ENCODE data around the gene STK40. TPM values are rescaled to one million over a fixed set of nuclear protein-coding genes. Genes with fewer than 3 reads are reported as not detected.

The STK40 gene
- total and polyA plus RNA-seq, 9 of the 15 experiments (the other 6 are each of a cell fraction or from before 2014, with no cell fraction given): 0.69 to 94.3 (median 39.1) TPM

DNA sequence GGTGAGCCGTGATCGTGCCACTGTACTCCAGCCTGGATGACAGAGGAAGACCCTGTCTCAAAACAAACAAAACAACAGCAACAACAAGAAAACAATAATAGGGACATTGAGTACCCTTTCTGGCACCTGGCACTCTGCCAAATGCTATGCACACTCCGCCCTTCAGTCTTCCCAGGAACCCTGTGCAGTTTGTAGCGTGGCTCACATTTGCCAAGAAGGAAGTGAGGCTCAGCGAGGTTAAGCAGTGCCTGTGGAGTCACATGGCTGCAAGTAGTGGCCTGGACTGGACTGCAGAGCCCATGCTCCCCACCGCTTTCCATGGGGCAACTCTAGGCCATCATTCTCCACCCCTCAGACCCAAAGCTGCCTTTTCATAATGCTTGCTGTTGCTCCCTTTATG lies 57.0 kb downstream of the STK40 start (continued):
- TF ChIP-seq, protein P1, sequence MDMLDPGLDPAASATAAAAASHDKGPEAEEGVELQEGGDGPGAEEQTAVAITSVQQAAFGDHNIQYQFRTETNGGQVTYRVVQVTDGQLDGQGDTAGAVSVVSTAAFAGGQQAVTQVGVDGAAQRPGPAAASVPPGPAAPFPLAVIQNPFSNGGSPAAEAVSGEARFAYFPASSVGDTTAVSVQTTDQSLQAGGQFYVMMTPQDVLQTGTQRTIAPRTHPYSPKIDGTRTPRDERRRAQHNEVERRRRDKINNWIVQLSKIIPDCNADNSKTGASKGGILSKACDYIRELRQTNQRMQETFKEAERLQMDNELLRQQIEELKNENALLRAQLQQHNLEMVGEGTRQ (CRISPR knock-in tag; IDR thresholded peaks at IDR 0.05): peak; percentile 26; the same call in 1 of the 2 replicates
- TF ChIP-seq, protein P2, sequence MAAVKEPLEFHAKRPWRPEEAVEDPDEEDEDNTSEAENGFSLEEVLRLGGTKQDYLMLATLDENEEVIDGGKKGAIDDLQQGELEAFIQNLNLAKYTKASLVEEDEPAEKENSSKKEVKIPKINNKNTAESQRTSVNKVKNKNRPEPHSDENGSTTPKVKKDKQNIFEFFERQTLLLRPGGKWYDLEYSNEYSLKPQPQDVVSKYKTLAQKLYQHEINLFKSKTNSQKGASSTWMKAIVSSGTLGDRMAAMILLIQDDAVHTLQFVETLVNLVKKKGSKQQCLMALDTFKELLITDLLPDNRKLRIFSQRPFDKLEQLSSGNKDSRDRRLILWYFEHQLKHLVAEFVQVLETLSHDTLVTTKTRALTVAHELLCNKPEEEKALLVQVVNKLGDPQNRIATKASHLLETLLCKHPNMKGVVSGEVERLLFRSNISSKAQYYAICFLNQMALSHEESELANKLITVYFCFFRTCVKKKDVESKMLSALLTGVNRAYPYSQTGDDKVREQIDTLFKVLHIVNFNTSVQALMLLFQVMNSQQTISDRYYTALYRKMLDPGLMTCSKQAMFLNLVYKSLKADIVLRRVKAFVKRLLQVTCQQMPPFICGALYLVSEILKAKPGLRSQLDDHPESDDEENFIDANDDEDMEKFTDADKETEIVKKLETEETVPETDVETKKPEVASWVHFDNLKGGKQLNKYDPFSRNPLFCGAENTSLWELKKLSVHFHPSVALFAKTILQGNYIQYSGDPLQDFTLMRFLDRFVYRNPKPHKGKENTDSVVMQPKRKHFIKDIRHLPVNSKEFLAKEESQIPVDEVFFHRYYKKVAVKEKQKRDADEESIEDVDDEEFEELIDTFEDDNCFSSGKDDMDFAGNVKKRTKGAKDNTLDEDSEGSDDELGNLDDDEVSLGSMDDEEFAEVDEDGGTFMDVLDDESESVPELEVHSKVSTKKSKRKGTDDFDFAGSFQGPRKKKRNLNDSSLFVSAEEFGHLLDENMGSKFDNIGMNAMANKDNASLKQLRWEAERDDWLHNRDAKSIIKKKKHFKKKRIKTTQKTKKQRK (IDR thresholded peaks at IDR 0.05; ENCODE audit: borderline replicate concordance, low read depth, low read length): no peak
- TF ChIP-seq ZNF311 (CRISPR knock-in tag; IDR thresholded peaks at IDR 0.05) (no peak), KAT7 (CRISPR knock-in tag; IDR thresholded peaks at IDR 0.05; ENCODE audit: borderline replicate concordance) (no peak), ZFP36 (IDR thresholded peaks at IDR 0.05; ENCODE audit: low read depth, low read length, partially characterized antibody) (peak; percentile 11), CBFA2T3 (IDR thresholded peaks at IDR 0.05) (0 out of 2 replicates have a peak, but pooled peaks have one; percentile 12), HDAC1 (IDR thresholded peaks at IDR 0.05) (0 out of 4 replicates have a peak, but pooled peaks of 1 of the 2 experiments have one; percentile 22)
- TF ChIP-seq, protein P3, sequence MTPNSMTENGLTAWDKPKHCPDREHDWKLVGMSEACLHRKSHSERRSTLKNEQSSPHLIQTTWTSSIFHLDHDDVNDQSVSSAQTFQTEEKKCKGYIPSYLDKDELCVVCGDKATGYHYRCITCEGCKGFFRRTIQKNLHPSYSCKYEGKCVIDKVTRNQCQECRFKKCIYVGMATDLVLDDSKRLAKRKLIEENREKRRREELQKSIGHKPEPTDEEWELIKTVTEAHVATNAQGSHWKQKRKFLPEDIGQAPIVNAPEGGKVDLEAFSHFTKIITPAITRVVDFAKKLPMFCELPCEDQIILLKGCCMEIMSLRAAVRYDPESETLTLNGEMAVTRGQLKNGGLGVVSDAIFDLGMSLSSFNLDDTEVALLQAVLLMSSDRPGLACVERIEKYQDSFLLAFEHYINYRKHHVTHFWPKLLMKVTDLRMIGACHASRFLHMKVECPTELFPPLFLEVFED (CRISPR knock-in tag; conservative IDR thresholded peaks at IDR 0.05): no peak
- TF ChIP-seq, protein P4, sequence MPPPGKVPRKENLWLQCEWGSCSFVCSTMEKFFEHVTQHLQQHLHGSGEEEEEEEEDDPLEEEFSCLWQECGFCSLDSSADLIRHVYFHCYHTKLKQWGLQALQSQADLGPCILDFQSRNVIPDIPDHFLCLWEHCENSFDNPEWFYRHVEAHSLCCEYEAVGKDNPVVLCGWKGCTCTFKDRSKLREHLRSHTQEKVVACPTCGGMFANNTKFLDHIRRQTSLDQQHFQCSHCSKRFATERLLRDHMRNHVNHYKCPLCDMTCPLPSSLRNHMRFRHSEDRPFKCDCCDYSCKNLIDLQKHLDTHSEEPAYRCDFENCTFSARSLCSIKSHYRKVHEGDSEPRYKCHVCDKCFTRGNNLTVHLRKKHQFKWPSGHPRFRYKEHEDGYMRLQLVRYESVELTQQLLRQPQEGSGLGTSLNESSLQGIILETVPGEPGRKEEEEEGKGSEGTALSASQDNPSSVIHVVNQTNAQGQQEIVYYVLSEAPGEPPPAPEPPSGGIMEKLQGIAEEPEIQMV (tag; conservative IDR thresholded peaks at IDR 0.05; ENCODE audit: low read depth): no peak
- TF ChIP-seq, protein P5, sequence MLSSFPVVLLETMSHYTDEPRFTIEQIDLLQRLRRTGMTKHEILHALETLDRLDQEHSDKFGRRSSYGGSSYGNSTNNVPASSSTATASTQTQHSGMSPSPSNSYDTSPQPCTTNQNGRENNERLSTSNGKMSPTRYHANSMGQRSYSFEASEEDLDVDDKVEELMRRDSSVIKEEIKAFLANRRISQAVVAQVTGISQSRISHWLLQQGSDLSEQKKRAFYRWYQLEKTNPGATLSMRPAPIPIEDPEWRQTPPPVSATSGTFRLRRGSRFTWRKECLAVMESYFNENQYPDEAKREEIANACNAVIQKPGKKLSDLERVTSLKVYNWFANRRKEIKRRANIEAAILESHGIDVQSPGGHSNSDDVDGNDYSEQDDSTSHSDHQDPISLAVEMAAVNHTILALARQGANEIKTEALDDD (IDR thresholded peaks at IDR 0.05): no peak
